Fibroblast of pulmonary artery (primary cell): ENCODE data around the gene KIR2DL1.
"Not testable (repeated sequence)": the region's sequence is repeated elsewhere in the genome, so short reads cannot be mapped to it uniquely, and the experiment has no call there.

ENCODE experiments used
- DNase-seq: peaks from one replicate; pipeline ENCODE4 v3.0.0-alpha.2; 2010; ENCODE audit warnings: low read depth
- H3K4me3 ChIP-seq: replicated peaks from 2 replicates; pipeline ENCODE4 v1.5.1; 2011; ENCODE audit warnings: low read depth, mild to moderate bottlenecking, control low read depth, low read length, moderate library complexity
- CTCF ChIP-seq: IDR thresholded peaks from 2 replicates; pipeline ENCODE4 v1.5.1; 2011; ENCODE audit warnings: mild to moderate bottlenecking, control low read depth, low read length, inconsistent platforms; ENCODE audit errors: missing control alignments

Gene KIR2DL1

DNA sequence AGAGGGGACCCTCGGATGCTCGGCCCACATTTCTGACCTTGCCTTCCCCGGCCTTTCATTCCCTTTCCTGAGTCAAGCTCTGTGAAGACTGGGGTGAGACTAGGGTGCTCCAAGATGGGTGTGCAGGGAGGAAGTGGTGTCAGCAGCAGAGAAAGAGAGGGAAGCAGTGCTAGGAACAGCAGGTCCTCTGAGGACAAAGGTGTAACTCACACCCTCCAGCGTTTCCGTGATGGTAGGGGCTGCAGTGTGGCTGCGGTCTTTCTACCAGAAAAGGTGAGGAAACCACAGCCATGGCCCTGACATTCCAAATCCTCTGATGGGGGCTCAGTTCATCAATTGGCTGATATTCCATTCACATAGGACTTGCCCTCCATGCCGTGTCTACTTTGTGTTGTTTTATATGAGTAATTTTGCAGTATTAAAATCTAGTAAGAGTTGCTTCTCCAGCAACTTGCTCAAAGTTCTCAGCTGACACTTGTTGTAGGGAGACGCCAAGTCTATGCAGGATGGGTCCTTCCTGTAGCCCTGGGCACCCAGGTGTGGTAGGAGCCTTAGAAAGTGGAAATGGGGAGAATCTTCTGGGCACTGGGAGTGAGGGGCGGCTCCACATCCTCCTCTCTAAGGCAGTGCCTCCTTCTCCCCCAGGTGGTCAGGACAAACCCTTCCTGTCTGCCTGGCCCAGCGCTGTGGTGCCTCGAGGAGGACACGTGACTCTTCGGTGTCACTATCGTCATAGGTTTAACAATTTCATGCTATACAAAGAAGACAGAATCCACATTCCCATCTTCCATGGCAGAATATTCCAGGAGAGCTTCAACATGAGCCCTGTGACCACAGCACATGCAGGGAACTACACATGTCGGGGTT lies 48.3 kb downstream of the KIR2DL1 start:
- no peak for DNase-seq
- no peak for TF ChIP-seq CTCF
- no peak overlapping the region for H3K4me3 ChIP-seq

GRCh38 chr19:54824416-54824815 lies 54.8 kb downstream of the KIR2DL1 start:
- not testable (repeated sequence) for H3K4me3 ChIP-seq, DNase-seq

DNA sequence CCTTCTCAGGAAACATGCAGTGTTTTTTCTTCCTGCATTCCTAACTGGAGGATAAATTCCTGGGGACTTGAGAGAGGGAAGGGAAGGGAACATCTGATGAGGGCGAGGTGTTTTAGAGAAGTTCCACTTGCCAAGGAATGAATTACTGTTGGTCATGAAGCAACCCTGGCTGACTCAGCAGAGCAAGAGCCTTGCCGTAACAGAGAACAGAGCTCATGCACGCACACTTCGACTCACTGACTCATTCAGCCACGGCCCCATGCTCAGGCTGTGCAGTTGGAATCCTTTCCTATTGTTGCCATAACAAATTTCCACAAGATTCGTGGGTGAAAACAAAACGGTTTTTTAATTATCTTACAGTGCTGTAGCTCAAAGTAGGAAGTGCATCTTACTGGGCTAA lies 55.7 kb downstream of the KIR2DL1 start:
- DNase-seq, H3K4me3 ChIP-seq: not testable (repeated sequence)

- DNase-seq, H3K4me3 ChIP-seq: not testable (repeated sequence)
These were observed 58.5 kb downstream of the KIR2DL1 start for GRCh38 chr19:54828064-54828463.

- not testable (repeated sequence) for DNase-seq, H3K4me3 ChIP-seq
These were observed 62.9 kb downstream of the KIR2DL1 start, which contains the start of gene KIR2DS4 for GRCh38 chr19:54832496-54832895. Gene KIR2DS4, plus strand, starts transcription at chr19:54832676.
